ENCODE measurements around the gene MAN1A2.
"Not testable (repeated sequence)": the region's sequence is repeated elsewhere in the genome, so short reads cannot be mapped to it uniquely, and the experiment has no call there.

Gene MAN1A2

DNA sequence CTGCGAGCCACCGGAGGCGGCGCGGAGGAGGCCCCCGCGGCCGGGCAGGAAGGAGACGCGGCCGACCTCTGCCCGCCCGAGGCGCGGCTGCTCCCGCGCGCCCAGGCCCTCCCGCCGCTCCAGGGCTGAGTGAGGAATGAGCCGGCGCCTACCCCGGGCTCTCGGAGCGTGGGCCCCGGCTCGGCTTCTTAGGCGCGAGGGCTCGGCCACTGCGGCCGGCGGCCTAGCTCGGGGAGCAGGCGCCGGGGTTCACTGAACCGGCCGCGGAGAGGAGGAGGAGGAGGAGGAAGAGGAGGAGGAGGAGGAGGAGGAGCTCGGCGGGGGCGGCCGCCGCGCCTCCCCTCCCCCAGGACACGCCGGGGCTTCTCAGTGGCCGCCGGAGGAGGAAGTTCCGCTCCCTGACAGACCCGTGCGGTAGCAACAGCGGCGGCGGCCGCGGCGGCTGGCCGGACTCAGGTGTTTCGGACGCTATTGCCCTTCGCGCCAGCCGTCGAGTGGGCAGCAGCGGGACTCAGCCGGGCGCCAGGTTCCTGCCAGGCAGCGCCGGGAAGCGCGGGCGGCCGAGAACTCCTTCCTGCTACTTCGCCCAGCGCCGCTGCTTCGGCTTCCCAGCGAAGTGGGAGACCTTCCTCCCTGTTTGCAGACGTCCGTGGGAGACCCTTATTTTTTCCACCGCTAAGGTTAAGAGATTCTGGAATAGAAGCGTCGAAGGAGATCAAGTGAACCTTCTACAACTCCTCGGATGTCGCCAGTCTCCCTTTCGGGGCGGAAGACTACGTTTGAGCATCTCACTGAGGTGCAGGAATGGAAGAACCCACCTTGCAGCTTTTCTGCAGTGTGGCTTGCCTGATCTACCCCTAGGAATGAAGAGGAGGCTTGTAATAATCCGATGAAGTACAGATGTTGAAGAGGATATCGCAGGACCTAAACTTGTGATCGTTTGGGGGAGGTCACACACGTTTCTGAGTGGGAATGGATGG lies at the start of gene MAN1A2:
TSS of gene MAN1A2 (plus strand) at position 404 of the 980 bp plus-strand sequence. CDS start 735 bp downstream, outside the sequence.
- DNase-seq = no peak

- DNase-seq = no peak
Measured at GRCh38 chr1:117318011-117318410, 49.2 kb upstream of the MAN1A2 start.

- DNase-seq = no peak
Measured at GRCh38 chr1:117318426-117318825, 48.8 kb upstream of the MAN1A2 start.

DNA sequence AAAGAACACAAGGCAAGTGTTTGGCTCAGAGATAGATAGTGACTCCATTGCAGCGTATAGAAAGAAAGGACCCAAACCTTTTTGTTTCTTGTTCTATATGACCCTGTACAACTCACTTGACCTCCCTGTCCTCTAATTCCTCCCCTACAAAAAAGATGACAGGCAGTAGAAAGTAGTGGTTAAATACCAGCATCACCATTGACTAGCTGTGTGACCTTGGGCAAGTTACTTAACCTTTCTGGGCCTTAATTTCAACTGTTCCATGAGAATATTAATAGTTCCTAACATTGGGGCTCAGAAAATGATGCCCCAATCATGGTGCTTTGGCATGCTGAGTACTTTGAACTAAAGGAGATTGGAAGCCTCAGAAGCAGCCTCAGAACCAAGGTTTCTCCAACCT lies 46.7 kb upstream of the MAN1A2 start:
- DNase-seq = no peak

GRCh38 chr1:117321680-117322609 lies 45.3 kb upstream of the MAN1A2 start:
- DNase-seq = no peak

DNA sequence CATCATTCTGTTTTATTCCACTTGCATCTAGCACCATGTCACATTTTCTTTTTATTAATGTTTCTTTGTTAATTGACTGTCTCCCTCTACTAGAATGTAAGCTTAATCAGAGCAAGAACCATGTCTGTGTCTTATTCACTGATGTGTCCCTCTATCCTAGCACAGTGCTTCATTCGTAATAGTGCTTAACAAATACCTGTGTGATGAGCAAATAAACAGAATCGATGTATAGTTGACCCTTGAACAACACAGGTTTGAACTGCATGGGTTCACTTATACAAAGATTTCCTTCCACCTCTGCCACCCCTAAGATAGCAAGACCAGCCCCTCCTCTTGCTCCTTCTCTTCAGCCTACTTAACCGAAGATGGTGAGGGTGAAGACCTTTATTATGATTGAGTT lies 42.9 kb upstream of the MAN1A2 start:
- DNase-seq = no peak

DNA sequence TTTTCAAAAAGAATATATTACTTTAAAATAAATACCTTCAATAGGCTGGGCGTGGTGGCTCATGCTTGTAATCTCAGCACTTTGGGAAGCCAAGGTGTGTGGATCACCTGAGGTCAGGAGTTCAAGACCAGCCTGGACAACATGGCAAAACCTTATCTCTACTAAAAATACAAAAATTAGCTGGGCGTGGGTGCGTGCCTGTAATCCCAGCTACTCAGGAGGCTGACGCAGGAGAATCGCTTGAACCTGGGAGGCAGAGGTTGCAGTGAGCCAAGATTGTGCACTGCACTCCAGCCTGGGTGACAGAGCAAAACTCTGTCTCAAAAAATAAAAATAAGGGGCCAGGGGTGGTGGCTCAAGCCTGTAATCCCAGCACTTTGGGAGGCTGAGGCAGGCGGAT lies 41.2 kb upstream of the MAN1A2 start:
- not testable (repeated sequence) for DNase-seq

DNA sequence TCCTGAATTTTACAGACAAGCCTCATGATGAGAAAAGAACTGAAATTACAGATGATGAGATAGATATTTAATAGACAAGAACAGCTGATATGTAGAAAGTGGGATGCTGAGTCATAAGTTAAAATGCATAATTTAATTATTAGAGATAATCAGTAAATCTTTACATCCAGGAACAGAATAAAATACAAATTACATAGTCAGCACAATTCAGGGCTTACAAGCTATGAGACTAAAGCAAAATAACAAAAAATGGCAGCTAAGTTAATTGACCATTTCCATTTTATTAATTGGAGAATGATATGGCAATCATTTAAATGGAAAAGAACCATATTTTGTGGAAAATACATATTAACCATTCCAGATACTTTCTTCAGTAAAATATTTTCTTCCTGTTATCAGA lies 40.2 kb upstream of the MAN1A2 start:
- DNase-seq = no peak

GRCh38 chr1:117335376-117336086 lies 31.7 kb upstream of the MAN1A2 start:
- no peak for DNase-seq

DNA sequence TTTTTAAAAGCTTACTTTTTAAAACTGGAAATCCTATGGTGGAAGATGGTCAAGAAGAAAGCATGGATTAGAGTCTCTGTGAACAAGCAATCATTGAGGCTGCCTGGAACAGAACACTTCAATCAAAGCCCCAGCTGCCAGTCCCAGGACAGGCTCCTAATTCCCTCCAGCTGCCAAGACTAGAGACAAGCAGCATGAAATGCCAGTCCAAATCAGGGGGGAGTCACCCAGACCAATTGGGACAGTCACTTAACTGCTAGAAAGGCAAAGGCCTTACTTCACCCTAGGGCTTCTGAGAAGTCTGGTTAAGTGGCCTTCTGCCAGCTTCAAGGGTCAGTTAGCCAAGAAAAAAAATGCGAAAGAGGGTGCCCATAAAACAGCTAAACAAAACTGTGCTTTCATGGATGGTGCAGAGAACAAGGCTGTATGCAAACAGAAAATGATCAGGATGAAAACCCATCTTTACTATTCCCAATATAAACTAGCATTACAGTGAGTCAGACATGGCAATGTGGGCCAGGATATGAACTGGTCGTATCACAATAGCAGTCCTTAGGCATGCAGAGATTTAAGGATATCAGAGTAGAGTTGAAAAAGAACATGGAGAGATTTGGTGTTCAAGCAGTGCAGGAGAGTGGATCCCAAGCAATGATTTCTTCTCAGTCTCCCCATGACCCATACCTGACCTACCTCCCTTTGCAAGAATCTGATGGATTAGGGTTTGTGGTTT lies 31.0 kb upstream of the MAN1A2 start:
- no peak for DNase-seq

- no peak for DNase-seq
Measured at GRCh38 chr1:117339866-117340700, 27.2 kb upstream of the MAN1A2 start.

- DNase-seq = no peak
Measured at GRCh38 chr1:117341123-117341522, 26.1 kb upstream of the MAN1A2 start.

DNA sequence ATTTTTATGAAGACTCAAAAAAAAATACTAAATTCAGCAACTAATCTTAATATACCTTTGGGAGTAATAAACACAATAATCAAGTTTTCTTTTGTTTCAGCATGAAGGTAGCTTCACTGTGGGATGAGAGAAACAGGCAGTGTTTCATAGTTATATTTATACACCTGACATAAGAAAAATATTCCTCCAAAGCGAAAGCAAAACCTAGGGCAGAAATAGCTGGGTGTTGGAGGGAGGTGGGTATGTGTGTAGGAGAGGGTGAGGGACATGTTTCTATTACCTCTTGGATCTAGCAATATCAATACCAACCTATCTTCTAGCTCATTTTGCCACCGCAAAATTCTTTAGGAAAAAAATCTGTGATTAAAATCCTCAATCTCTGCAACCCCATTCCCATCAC lies 24.9 kb upstream of the MAN1A2 start:
- DNase-seq = no peak

GRCh38 chr1:117346206-117346928 lies 20.9 kb upstream of the MAN1A2 start:
- DNase-seq = peak; percentile 64

DNA sequence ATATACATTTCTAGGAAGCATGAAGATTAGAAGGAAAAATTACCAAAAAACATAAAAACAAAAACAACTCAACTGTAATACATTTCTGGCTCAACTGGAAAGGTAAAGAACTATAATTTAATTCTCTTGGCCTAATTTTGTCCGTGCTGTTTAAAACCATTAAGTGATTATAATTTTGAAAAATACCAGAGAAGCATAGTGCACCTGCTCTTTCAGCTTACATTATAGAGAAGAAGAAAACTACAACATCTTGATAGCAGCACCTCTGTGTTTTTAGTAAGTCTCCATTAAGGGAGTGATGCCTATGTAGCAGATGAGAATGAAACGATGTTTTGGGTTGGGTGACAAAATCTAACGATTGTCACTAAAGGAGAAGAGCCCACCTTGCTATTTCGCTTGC lies 19.3 kb upstream of the MAN1A2 start:
- DNase-seq = no peak

DNA sequence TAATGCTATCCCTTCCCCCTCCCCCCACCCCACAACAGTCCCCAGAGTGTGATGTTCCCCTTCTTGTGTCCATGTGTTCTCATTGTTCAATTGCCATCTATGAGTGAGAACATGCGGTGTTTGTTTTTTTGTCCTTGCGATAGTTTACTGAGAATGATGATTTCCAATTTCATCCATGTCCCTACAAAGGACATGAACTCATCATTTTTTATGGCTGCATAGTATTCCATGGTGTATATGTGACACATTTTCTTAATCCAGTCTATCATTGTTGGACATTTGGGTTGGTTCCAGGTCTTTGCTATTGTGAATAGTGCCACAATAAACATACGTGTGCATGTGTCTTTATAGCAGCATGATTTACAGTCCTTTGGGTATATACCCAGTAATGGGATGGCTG lies 14.6 kb upstream of the MAN1A2 start:
- DNase-seq = not testable (repeated sequence)

DNA sequence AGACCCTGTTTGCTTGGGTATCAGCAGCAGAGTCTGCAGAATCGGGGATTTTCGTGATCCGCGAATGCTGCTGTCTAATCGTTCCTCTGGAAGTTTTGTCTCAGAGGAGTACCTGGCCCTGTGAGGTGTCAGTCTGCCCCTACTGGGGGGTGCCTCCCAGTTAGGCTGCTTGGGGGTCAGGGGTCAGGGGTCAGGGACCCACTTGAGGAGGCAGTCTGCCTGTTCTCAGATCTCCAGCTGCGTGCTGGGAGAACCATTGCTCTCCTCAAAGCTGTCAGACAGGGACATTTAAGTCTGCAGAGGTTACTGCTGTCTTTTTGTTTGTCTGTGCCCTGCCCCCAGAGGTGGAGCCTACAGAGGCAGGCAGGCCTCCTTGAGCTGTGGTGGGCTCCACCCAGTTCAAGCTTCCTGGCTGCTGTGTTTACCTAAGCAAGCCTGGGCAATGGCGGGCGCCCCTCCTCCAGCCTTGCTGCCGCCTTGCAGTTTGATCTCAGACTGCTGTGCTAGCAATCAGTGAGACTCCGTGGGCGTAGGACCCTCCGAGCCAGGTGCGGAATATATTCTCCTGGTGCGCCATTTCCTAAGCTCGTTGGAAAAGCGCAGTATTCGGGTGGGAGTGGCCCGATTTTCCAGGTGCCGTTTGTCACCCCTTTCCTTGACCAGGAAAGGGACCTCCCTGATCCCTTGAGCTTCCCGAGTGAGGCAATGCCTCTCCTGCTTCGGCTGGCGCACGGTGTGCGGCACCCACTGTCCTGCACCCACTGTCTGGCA lies 9.2 kb upstream of the MAN1A2 start:
- DNase-seq = not testable (repeated sequence)

- DNase-seq = not testable (repeated sequence)
Measured at GRCh38 chr1:117358604-117358887, 8.7 kb upstream of the MAN1A2 start.

DNA sequence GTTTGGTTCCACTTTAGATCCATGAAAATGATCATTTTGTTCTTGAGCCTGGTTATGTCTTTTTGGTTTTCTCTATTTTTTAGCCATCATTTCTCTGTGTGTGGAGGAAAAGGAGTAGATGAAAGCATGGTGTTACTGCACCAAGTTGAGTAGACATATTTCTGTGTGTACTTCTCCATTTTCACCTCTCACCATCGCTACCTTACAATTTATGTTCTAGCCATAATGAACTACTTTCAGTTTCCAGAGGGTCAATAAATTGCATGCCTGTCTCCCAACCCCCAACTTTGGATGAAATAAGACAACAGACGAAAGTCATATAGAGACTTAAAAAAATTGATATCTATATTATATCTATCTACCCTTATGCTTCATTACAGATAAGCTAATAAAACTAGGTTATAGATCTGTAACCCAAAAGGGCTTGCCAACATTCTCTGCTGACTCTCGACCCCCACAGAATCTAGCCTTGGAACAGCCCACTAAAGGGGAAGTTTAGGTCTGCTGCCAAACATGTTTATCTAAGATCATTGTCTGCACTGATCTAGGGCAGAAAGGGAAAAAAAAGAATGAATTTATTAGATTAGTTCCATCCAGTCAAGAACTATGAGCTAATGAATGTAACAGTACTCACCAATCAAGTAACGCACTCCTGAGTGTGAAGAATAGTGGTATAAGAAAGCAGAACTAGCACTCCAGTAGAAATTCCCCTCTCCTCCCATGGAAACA lies 7.5 kb upstream of the MAN1A2 start:
- DNase-seq = no peak
